Aortic smooth muscle cell (primary cell): Measurements from ENCODE around the gene PREPL. TPM values are rescaled to one million over a fixed set of nuclear protein-coding genes. Genes with fewer than 3 reads are reported as not detected.

Experiments used
- total RNA-seq: library from RNA; depleted of rRNA; stranded (reverse); fragments of >200 nt; gene quantifications from 2 replicates; pipeline ENCODE4 v1.2.3, GENCODE V29; 2014

The PREPL gene
- 74.0 and 89.9 TPM in 2 replicates for total RNA-seq

DNA sequence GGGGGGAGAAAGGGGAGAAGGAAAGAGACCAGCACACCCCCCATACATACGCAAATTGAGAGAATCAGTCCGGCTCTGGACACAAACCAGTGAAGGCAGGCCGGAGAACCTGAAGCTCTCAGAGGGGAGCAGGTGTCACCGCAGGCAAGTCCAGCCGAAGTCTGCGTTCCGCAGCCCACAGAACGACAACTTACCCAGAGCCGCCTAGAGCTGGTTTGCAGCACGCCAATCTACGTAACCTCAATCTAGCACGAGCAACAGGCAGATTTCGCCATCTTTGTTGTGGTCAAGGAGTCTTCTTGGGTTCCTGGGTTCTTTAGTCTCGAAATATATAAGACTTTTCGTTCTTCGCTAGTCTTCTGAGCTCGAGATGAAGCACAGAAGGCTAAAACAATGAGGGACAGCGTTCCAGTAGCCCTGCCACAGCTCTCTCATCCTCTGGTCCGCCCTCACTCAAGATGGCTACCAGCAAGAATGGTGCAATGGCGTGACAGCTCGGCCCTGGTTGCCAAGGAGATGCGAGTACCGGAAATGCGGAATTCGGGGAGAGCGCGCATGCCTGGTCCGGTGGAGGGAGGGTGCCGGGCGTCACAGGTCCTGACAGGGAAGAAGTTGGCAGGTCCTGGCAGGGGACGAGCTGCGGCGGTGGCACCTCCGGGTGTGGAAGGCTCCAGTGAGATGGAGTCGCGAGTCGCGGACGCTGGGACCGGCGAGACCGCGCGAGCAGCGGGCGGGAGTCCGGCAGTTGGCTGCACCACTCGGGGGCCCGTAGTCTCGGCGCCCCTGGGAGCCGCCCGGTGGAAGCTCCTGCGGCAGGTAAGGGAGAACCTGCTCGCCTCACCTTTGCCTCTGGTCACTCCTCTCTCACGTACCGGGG lies at the start of gene PREPL, which contains the start of gene CAMKMT:
Gene PREPL (minus strand): TSS at position 165 of the 877 bp plus-strand sequence. CDS start 15,152 bp downstream, outside the sequence.
Gene CAMKMT (plus strand): TSS at position 618 of the 877 bp plus-strand sequence.

Other genes with a start within 250 kb of the PREPL start
- gene PPM1B, start 192.6 kb downstream of the PREPL start, total RNA-seq, result 39.9 and 58.6 TPM in 2 replicates
- gene SLC3A1, start 86.0 kb downstream of the PREPL start, total RNA-seq, result not detected in 2 replicates
- 9.4 and 15.7 TPM in 2 replicates for gene CAMKMT, start 453 bp upstream of the PREPL start, total RNA-seq